HEK293 (cell line): ENCODE results near the gene CLTCL1.

Experiments used
- CTCF ChIA-PET: fragments of 350-600 bp; formaldehyde crosslinking; extraction: SDS; loops from one replicate; lab custom pipeline; 2021; ENCODE audit warnings: antibody characterized with exemption; lab: Yijun Ruan, JAX
- POLR2A ChIA-PET: fragments of 300-600 bp; formaldehyde crosslinking; extraction: SDS; loops from one replicate; lab custom pipeline; 2020; ENCODE audit warnings: antibody characterized with exemption, inconsistent platforms; lab: Yijun Ruan, JAX
- H3K27ac ChIP-seq: fragments of 200-500 bp; sonication (Bioruptor generic); 2 replicates; pipeline ENCODE4 v1.5.1; 2014; ENCODE audit warnings: low read depth, low read length, control low read depth, inconsistent platforms; ENCODE audit errors: extremely low read depth
- H3K36me3 ChIP-seq, 2 experiments: fragments of 200-500 bp in 1 of 2; sonication (Bioruptor generic) in 1 of 2; 1 replicate in 1 of 2; 2 replicates in 1 of 2; pipeline ENCODE4 v1.5.1; 2014 to 2017; ENCODE audit warnings: inconsistent platforms in 2 of 2, low read length in 2 of 2; ENCODE audit not compliant: control insufficient read depth in 2 of 2, insufficient read depth in 1 of 2
- H3K4me1 ChIP-seq: fragments of 200-500 bp; sonication (Bioruptor generic); 2 replicates; pipeline ENCODE4 v1.5.1; 2014; ENCODE audit warnings: mild to moderate bottlenecking, low read length, inconsistent platforms; ENCODE audit not compliant: control insufficient read depth, insufficient read depth
- H3K4me3 ChIP-seq: 2 replicates; pipeline ENCODE4 v1.5.1; 2011; ENCODE audit warnings: low read depth, mild to moderate bottlenecking, control low read depth, low read length, moderate library complexity
- H3K9me3 ChIP-seq: fragments of 200-500 bp; sonication (Bioruptor generic); 2 replicates; pipeline ENCODE4 v1.5.1; 2014; ENCODE audit warnings: low read depth, low read length, inconsistent platforms; ENCODE audit not compliant: control insufficient read depth, insufficient read depth
- BCL11A ChIP-seq: fragments of 450-650 bp; formaldehyde crosslinking; IDR thresholded peaks from 2 replicates; pipeline ENCODE4 v1.5.1; 2016; ENCODE audit warnings: low read depth, missing biosample characterization, missing genetic modification characterization
- GFI1B ChIP-seq: fragments of 450-650 bp; formaldehyde crosslinking; IDR thresholded peaks from 2 replicates; pipeline ENCODE4 v1.5.1; 2016; ENCODE audit warnings: missing biosample characterization, missing genetic modification characterization
- GLI2 ChIP-seq: fragments of 450-650 bp; formaldehyde crosslinking; IDR thresholded peaks from 2 replicates; pipeline ENCODE4; 2017; ENCODE audit warnings: missing biosample characterization, missing genetic modification characterization, low read depth, borderline replicate concordance
- ZBTB21 ChIP-seq: fragments of 450-650 bp; formaldehyde crosslinking; IDR thresholded peaks from 2 replicates; pipeline ENCODE4 v1.5.1; 2017; ENCODE audit warnings: missing biosample characterization, missing genetic modification characterization
- ZNF184 ChIP-seq: fragments of 450-650 bp; IDR thresholded peaks from 2 replicates; pipeline ENCODE4 v1.5.1; 2018; ENCODE audit warnings: missing biosample characterization, mild to moderate bottlenecking, missing genetic modification characterization
- ZNF221 ChIP-seq: fragments of 450-650 bp; formaldehyde crosslinking; IDR thresholded peaks from 2 replicates; pipeline ENCODE4 v1.5.1; 2017; ENCODE audit warnings: missing biosample characterization, missing genetic modification characterization, borderline replicate concordance
- ZNF341 ChIP-seq: fragments of 450-650 bp; formaldehyde crosslinking; IDR thresholded peaks from 2 replicates; pipeline ENCODE4; 2016; ENCODE audit warnings: low read depth, missing biosample characterization, missing genetic modification characterization
- ZNF366 ChIP-seq: fragments of 450-650 bp; formaldehyde crosslinking; conservative IDR thresholded peaks from 2 replicates; pipeline ENCODE4 v1.5.1; 2016; ENCODE audit warnings: missing biosample characterization, missing genetic modification characterization
- ZNF426 ChIP-seq: fragments of 450-650 bp; formaldehyde crosslinking; IDR thresholded peaks from 2 replicates; pipeline ENCODE4 v1.5.1; 2017; ENCODE audit warnings: missing biosample characterization, missing genetic modification characterization, mild to moderate bottlenecking, inconsistent platforms, moderate library complexity
- ZNF610 ChIP-seq: fragments of 450-650 bp; formaldehyde crosslinking; IDR thresholded peaks from 2 replicates; pipeline ENCODE4 v1.5.1; 2016; ENCODE audit warnings: missing biosample characterization, missing genetic modification characterization, borderline replicate concordance
- ZNF623 ChIP-seq: fragments of 450-650 bp; formaldehyde crosslinking; IDR thresholded peaks from 2 replicates; pipeline ENCODE4 v1.5.1; 2016; ENCODE audit warnings: missing biosample characterization, missing genetic modification characterization
- ZNF776 ChIP-seq: fragments of 450-650 bp; formaldehyde crosslinking; IDR thresholded peaks from 2 replicates; pipeline ENCODE4 v1.5.0; 2017; ENCODE audit warnings: missing biosample characterization, missing genetic modification characterization, borderline replicate concordance
- TF ChIP-seq, protein P1 (sequence below): fragments of 450-650 bp; formaldehyde crosslinking; IDR thresholded peaks from 2 replicates; pipeline ENCODE4 v1.5.1; 2016; ENCODE audit warnings: missing biosample characterization, missing genetic modification characterization, borderline replicate concordance
- TF ChIP-seq, protein P2 (sequence below): fragments of 450-650 bp; formaldehyde crosslinking; IDR thresholded peaks from 2 replicates; pipeline ENCODE4; 2016; ENCODE audit warnings: missing biosample characterization, missing genetic modification characterization
- TF ChIP-seq, protein P3 (sequence below): fragments of 450-650 bp; IDR thresholded peaks from 2 replicates; pipeline ENCODE4 v1.5.1; 2018; ENCODE audit warnings: missing biosample characterization, missing genetic modification characterization

Gene CLTCL1

DNA sequence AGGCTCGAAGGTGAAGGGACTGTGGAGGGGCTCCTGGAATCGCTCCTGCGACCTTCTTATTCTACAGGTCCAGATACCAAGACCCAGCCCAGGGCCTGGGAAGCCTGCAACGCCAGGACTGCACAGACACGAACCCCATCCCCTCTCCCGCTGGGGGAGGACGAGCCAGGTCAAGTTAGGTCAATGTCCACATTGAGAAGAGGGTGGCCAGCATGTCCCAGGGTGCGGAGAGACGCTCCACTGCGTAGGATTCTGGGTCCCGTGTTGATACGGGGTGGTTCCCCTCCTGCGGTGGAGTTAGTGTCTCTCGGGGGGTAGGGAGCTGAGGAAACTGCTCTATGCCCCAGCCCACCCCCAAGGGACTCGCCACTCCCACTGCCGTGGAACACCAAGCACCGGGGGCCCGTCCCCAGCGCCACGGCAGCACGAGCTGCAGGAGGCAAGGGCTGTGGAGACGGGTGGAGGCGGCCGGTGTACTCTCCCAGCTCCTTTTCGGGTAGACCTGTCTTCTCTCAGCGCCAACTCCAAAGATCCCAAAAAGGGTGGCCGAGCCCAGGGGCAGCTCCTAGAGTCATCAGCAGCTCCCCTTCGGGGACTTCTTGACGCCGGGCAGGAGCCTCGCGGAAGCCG, 143.0 kb downstream of the CLTCL1 start (continued):
- TF ChIP-seq ZNF366 (no peak), GLI2 (tag by site-specific recombination) (no peak), ZNF776 (tag by site-specific recombination) (no peak), ZNF341 (tag by site-specific recombination) (no peak), ZNF426 (tag by site-specific recombination) (no peak), ZNF623 (tag by site-specific recombination) (no peak), BCL11A (no peak), ZNF184 (tag by site-specific recombination) (no peak)
- TF ChIP-seq, protein P1, sequence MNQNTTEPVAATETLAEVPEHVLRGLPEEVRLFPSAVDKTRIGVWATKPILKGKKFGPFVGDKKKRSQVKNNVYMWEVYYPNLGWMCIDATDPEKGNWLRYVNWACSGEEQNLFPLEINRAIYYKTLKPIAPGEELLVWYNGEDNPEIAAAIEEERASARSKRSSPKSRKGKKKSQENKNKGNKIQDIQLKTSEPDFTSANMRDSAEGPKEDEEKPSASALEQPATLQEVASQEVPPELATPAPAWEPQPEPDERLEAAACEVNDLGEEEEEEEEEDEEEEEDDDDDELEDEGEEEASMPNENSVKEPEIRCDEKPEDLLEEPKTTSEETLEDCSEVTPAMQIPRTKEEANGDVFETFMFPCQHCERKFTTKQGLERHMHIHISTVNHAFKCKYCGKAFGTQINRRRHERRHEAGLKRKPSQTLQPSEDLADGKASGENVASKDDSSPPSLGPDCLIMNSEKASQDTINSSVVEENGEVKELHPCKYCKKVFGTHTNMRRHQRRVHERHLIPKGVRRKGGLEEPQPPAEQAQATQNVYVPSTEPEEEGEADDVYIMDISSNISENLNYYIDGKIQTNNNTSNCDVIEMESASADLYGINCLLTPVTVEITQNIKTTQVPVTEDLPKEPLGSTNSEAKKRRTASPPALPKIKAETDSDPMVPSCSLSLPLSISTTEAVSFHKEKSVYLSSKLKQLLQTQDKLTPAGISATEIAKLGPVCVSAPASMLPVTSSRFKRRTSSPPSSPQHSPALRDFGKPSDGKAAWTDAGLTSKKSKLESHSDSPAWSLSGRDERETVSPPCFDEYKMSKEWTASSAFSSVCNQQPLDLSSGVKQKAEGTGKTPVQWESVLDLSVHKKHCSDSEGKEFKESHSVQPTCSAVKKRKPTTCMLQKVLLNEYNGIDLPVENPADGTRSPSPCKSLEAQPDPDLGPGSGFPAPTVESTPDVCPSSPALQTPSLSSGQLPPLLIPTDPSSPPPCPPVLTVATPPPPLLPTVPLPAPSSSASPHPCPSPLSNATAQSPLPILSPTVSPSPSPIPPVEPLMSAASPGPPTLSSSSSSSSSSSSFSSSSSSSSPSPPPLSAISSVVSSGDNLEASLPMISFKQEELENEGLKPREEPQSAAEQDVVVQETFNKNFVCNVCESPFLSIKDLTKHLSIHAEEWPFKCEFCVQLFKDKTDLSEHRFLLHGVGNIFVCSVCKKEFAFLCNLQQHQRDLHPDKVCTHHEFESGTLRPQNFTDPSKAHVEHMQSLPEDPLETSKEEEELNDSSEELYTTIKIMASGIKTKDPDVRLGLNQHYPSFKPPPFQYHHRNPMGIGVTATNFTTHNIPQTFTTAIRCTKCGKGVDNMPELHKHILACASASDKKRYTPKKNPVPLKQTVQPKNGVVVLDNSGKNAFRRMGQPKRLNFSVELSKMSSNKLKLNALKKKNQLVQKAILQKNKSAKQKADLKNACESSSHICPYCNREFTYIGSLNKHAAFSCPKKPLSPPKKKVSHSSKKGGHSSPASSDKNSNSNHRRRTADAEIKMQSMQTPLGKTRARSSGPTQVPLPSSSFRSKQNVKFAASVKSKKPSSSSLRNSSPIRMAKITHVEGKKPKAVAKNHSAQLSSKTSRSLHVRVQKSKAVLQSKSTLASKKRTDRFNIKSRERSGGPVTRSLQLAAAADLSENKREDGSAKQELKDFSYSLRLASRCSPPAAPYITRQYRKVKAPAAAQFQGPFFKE = no peak
- TF ChIP-seq, protein P2, sequence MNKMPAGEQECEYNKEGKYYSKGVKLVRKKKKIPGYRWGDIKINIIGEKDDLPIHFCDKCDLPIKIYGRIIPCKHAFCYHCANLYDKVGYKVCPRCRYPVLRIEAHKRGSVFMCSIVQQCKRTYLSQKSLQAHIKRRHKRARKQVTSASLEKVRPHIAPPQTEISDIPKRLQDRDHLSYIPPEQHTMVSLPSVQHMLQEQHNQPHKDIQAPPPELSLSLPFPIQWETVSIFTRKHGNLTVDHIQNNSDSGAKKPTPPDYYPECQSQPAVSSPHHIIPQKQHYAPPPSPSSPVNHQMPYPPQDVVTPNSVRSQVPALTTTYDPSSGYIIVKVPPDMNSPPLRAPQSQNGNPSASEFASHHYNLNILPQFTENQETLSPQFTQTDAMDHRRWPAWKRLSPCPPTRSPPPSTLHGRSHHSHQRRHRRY (tag by site-specific recombination) = no peak

DNA sequence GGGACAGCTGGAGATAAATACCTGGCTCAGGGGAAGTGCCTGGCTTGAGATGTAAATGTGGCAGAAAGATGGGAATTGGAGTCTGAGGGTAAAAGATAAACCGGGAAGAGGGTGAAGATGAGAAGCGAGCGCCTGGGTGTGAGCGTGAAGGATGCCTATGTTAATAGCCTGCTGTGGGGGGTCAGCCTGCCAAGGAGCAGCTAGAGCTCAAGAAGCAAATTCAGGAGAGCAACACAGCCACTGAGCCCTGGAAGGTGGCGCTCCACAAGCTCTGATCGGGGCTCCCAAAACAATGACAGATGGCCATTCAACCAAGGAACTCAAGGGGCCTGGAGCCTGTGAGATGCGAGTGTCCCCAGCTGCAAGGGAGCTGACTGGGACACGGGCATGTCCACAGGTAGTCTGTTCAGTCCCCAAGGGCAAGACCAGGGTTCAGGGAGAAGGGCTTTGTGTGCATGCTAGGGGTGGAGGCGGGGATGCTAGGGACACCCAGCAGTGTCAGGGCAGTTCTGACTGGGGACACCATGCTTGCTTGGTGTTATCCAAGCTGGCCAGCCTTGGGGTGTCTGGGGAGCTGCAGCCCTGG, 144.2 kb downstream of the CLTCL1 start:
- TF ChIP-seq ZBTB21 (tag by site-specific recombination) = no peak
- no peak for TF ChIP-seq GFI1B (tag by site-specific recombination)
- TF ChIP-seq, protein P3, sequence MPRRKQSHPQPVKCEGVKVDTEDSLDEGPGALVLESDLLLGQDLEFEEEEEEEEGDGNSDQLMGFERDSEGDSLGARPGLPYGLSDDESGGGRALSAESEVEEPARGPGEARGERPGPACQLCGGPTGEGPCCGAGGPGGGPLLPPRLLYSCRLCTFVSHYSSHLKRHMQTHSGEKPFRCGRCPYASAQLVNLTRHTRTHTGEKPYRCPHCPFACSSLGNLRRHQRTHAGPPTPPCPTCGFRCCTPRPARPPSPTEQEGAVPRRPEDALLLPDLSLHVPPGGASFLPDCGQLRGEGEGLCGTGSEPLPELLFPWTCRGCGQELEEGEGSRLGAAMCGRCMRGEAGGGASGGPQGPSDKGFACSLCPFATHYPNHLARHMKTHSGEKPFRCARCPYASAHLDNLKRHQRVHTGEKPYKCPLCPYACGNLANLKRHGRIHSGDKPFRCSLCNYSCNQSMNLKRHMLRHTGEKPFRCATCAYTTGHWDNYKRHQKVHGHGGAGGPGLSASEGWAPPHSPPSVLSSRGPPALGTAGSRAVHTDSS (tag by site-specific recombination) = no peak
- no peak for TF ChIP-seq ZNF221
- no peak for TF ChIP-seq ZNF341 (tag by site-specific recombination)
- no peak for TF ChIP-seq ZNF610 (tag by site-specific recombination)
- CTCF ChIA-PET = interaction anchor here (0.6 to 3.1 kb wide), 3 partner anchors 328 to 504 kb away, joined by 3 to 25 read pairs (median 3); no protein-coding TSS in a partner anchor
- Histone ChIP-seq H3K9me3 (no peaks in the 10 kb centered on the region), H3K4me3 (no peak overlapping the region), H3K36me3 (peaks cover 3 to 6% of the 10 kb centered on the region in 2 experiments; a peak in 1 of 3 replicates), H3K4me1 (no peaks in the 10 kb centered on the region), H3K27ac (no peak overlapping the region)
- POLR2A ChIA-PET = interaction anchor here (1.2 kb wide), 1 partner anchor 26 kb away, joined by 3 read pairs; no protein-coding TSS in a partner anchor
